Thyroid gland (tissue), 4 donors: ENCODE results near the gene S1PR1.

Experiments
- POLR2A ChIP-seq, 2 donors: fragments of 450-650 bp; IDR thresholded peaks; one replicate each; pipeline ENCODE4 v1.6.1; 2017; ENCODE audit warnings: antibody characterized with exemption in 2 of 2, mild to moderate bottlenecking in 2 of 2, moderate library complexity in 1 of 2
- TF ChIP-seq, protein P1 (sequence below), 6 experiments: fragments of 200-600 bp in 3 of 6; fragments of 450-650 bp in 3 of 6; sonication (generic) in 3 of 6; IDR thresholded peaks; one replicate each; pipeline ENCODE4 v1.5.1; 2016 to 2019; ENCODE audit warnings: antibody characterized with exemption in 6 of 6, mild to moderate bottlenecking in 2 of 6, inconsistent platforms in 1 of 6, moderate library complexity in 1 of 6

- TF ChIP-seq, protein P1, sequence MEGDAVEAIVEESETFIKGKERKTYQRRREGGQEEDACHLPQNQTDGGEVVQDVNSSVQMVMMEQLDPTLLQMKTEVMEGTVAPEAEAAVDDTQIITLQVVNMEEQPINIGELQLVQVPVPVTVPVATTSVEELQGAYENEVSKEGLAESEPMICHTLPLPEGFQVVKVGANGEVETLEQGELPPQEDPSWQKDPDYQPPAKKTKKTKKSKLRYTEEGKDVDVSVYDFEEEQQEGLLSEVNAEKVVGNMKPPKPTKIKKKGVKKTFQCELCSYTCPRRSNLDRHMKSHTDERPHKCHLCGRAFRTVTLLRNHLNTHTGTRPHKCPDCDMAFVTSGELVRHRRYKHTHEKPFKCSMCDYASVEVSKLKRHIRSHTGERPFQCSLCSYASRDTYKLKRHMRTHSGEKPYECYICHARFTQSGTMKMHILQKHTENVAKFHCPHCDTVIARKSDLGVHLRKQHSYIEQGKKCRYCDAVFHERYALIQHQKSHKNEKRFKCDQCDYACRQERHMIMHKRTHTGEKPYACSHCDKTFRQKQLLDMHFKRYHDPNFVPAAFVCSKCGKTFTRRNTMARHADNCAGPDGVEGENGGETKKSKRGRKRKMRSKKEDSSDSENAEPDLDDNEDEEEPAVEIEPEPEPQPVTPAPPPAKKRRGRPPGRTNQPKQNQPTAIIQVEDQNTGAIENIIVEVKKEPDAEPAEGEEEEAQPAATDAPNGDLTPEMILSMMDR (IDR thresholded peaks at IDR 0.05) = no peak
- TF ChIP-seq POLR2A (IDR thresholded peaks at IDR 0.05) = no peak
Observed at GRCh38 chr1:101259744-101260148, 22.9 kb downstream of the S1PR1 start.
